OCI-LY3 (cell line): ENCODE results near the gene KCTD14.

ENCODE experiments used
- CTCF ChIP-seq: fragments of 200-600, 300-600 bp; sonication (generic); IDR thresholded peaks from 2 replicates; pipeline ENCODE4 v1.5.1; 2014; ENCODE audit warnings: antibody characterized with exemption, low read length, low read depth
- EZH2phosphoT487 ChIP-seq: fragments of 200-600 bp; shearing (Covaris generic); IDR thresholded peaks from 2 replicates; pipeline ENCODE4 v1.6.1; 2018; ENCODE audit warnings: antibody characterized with exemption, mixed run types, low read depth

DNA sequence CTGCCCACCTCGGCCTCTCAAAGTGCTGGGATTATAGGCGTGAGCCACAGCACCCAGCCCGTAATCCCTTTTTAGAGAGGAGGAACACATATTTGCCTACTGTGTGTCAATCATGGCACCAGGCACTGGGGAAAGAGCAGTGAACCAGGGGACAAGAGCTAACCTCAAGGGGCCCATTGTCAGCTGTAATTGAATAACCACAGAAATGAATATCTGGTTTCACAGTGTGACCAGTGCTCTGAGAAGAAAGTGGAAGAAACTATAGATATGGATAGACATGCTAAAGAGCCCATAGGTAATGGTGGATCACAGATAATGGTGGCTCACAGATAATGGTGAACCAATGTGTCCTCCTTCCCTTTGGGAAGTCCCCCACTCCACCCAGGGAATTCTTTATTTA lies 8.6 kb upstream of the KCTD14 start:
- no peak for TF ChIP-seq CTCF
- TF ChIP-seq EZH2phosphoT487 = no peak
